ENCODE data around the gene PRDM16. TPM values are rescaled to one million over a fixed set of nuclear protein-coding genes. Genes with fewer than 3 reads are reported as not detected.

Gene PRDM16
- total and polyA plus RNA-seq, 8 donors: 9.6 to 18.0 (median 14.7) TPM

DNA sequence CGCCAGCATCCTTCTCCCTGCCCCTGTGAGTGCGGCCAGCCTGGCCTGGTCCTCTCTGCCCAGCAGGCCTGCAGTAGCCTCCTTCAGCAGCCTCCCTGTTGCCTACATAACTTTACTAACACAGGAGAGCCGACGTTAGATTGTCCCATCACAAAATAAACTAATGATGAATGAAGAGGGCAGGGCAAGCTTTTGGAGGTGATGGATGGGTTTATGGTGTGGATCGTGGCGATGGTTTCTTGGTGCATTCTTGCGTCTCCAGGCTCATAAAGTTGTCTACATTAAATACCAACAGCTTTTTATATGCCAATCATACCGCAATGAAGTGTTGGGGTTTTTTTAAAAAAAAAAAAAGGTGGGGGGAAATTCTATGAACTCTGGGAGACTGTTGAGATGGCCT lies 164.5 kb downstream of the PRDM16 start:
- Histone ChIP-seq H3K36me3 (no peaks in the 10 kb centered on the region), H3K4me1 (no peaks in the 10 kb centered on the region), H3K27ac (no peak overlapping the region), H3K9me3 (no peaks in the 10 kb centered on the region), H3K4me3 (no peak overlapping the region), H3K27me3 (peaks cover 0 to 66% of the 10 kb centered on the region in 2 donors)
- TF ChIP-seq, protein P1, sequence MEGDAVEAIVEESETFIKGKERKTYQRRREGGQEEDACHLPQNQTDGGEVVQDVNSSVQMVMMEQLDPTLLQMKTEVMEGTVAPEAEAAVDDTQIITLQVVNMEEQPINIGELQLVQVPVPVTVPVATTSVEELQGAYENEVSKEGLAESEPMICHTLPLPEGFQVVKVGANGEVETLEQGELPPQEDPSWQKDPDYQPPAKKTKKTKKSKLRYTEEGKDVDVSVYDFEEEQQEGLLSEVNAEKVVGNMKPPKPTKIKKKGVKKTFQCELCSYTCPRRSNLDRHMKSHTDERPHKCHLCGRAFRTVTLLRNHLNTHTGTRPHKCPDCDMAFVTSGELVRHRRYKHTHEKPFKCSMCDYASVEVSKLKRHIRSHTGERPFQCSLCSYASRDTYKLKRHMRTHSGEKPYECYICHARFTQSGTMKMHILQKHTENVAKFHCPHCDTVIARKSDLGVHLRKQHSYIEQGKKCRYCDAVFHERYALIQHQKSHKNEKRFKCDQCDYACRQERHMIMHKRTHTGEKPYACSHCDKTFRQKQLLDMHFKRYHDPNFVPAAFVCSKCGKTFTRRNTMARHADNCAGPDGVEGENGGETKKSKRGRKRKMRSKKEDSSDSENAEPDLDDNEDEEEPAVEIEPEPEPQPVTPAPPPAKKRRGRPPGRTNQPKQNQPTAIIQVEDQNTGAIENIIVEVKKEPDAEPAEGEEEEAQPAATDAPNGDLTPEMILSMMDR (IDR thresholded peaks at IDR 0.05): no peak
- DNase-seq (peak in 1 of 4 donors; percentile 51), ATAC-seq (no peak)
- intact Hi-C loops (cut with DNase I): no loop called here

DNA sequence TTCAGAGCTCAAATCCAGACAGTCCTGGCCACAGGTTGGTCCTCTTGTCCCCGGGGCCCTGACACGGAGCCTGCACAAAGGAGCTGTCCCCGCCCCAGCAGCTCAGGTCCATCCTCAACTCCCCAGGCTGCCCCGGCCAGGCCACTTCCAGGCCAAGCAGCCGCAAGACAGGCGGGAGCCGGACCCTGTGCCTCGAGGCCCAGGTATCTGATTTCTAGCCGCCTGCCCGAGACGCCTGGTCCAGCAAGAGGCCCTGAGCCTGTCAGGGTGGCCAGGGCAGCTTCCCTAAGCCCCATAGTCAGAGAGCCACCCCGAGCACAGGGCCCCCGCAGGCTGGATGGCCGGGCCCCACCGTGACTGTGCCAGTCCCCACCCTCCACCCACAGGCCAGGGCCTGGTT lies 165.3 kb downstream of the PRDM16 start:
- Histone ChIP-seq H3K4me1 (no peaks in the 10 kb centered on the region), H3K9me3 (no peaks in the 10 kb centered on the region), H3K36me3 (no peaks in the 10 kb centered on the region), H3K27ac (no peak overlapping the region), H3K27me3 (peaks cover 0 to 62% of the 10 kb centered on the region in 2 donors), H3K4me3 (no peak overlapping the region)
- ATAC-seq (no peak), DNase-seq (peak in 1 of 4 donors; percentile 66)
- TF ChIP-seq, protein P1 (IDR thresholded peaks at IDR 0.05): no peak
- intact Hi-C loops (cut with DNase I): no loop called here

DNA sequence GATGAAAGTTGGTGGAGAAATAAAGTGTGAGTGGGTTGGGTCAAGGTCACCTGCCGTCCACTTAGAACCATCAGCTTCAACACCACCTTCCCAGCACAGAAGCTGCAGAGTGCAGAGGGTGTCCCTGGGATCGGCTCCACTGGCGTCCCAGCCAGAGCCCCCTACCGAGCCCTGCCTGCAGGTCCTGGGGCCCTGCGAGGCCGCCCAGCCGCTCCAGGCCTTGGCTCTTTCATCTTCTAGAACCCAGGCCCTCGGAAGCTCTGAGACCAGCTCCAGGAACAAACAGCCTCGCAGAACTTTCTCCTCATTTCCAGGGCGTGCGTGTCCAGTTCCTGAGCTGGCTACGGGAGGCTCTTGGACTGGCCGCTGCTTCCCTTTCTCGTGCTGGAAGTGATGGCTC lies 166.0 kb downstream of the PRDM16 start:
- intact Hi-C loops (cut with DNase I): no loop called here
- H3K4me1 ChIP-seq: no peaks in the 10 kb centered on the region
- TF ChIP-seq, protein P1 (IDR thresholded peaks at IDR 0.05): no peak
- DNase-seq: peak in 1 of 4 donors; percentile 57
- no peak overlapping the region for H3K4me3 ChIP-seq
- H3K27me3 ChIP-seq: peaks cover 0 to 61% of the 10 kb centered on the region in 2 donors
- H3K9me3 ChIP-seq: no peaks in the 10 kb centered on the region
- no peak for ATAC-seq
- no peaks in the 10 kb centered on the region for H3K36me3 ChIP-seq
- H3K27ac ChIP-seq: no peak overlapping the region

DNA sequence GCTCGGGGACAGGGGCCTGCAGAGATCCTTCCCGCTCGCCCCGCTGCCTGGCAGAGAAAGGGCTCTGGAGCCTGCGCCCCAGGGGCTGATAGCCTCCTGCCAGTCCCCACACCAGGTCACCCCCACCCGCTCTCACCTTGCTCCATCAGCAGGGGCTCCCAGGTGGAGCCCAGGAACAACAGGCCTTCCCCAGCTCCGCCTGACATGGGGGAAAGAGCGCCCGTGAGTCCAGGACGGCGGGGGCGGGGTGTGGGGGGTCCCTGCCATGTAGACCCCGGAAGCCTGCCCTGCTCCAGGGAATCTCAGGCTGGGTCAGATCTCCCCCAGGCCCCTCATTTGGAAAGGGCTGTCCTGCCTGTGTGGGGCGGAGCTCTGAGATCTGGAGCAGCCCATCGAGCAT lies 166.5 kb downstream of the PRDM16 start:
- TF ChIP-seq, protein P1 (IDR thresholded peaks at IDR 0.05): no peak
- intact Hi-C loops (cut with DNase I): no loop called here
- DNase-seq (peak in 1 of 4 donors; percentile 61), ATAC-seq (no peak)
- Histone ChIP-seq H3K9me3 (no peaks in the 10 kb centered on the region), H3K4me3 (no peak overlapping the region), H3K27me3 (peaks cover 0 to 58% of the 10 kb centered on the region in 2 donors), H3K4me1 (no peaks in the 10 kb centered on the region), H3K27ac (no peak overlapping the region), H3K36me3 (no peaks in the 10 kb centered on the region)

DNA sequence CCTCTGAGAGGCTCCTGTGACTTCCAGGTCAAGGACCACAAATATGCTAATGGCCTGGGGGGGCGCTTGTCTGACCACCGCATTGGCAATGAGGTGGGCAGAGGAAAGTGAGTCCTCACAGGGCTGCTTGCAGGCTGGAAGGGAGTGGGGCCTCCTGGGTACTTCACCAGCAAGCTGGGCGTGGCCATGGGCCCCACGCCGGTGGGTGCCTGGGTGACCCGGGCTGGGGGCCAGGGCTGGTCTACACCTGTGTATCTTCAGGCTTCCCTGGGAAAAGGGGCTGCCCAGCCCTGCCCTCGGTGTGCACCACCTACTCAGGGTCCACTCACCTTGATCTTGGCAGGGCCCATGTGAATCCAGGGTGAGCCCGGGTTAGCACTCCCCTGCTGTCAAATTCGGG lies 167.4 kb downstream of the PRDM16 start:
- ATAC-seq: no peak
- TF ChIP-seq, protein P1 (IDR thresholded peaks at IDR 0.05): no peak

More for the DNA sequence above, 167.4 kb downstream of the PRDM16 start:
- Histone ChIP-seq H3K9me3 (no peaks in the 10 kb centered on the region), H3K36me3 (no peaks in the 10 kb centered on the region), H3K27me3 (peaks cover 0 to 57% of the 10 kb centered on the region in 2 donors), H3K4me3 (no peak overlapping the region), H3K27ac (no peak overlapping the region), H3K4me1 (no peaks in the 10 kb centered on the region)
- peak in 1 of 4 donors; percentile 70 for DNase-seq
- intact Hi-C loops (cut with DNase I): no loop called here

Measured in left lung (tissue), 10 donors.